Smooth muscle cell of the brain vasculature (primary cell): ENCODE data around the gene PARD3B.

Experiments used
- DNase-seq: peaks from one replicate; pipeline ENCODE4 v3.0.0-alpha.2; 2012; ENCODE audit warnings: low read depth, low spot score

Gene PARD3B

GRCh38 chr2:204652063-204652462 is 106.8 kb downstream of the PARD3B start:
- no peak for DNase-seq

- no peak for DNase-seq
These were observed 109.4 kb downstream of the PARD3B start for GRCh38 chr2:204654669-204655068.

- DNase-seq, result no peak
These were observed 109.8 kb downstream of the PARD3B start for GRCh38 chr2:204655101-204655500.

- DNase-seq, result no peak
These were observed 110.4 kb downstream of the PARD3B start for GRCh38 chr2:204655626-204656025.

GRCh38 chr2:204657024-204657423 is 111.7 kb downstream of the PARD3B start:
- no peak for DNase-seq

GRCh38 chr2:204662956-204663355 is 117.7 kb downstream of the PARD3B start:
- DNase-seq, result no peak

GRCh38 chr2:204663816-204664425 is 118.6 kb downstream of the PARD3B start:
- DNase-seq, result no peak

GRCh38 chr2:204664708-204665121 is 119.4 kb downstream of the PARD3B start:
- no peak for DNase-seq

GRCh38 chr2:204665207-204665606 is 119.9 kb downstream of the PARD3B start:
- DNase-seq, result no peak

- no peak for DNase-seq
These were observed 120.5 kb downstream of the PARD3B start for GRCh38 chr2:204665771-204666170.

- DNase-seq, result no peak
These were observed 122.7 kb downstream of the PARD3B start for GRCh38 chr2:204667990-204668389.

GRCh38 chr2:204669382-204669781 is 124.1 kb downstream of the PARD3B start:
- no peak for DNase-seq

- no peak for DNase-seq
These were observed 124.8 kb downstream of the PARD3B start for GRCh38 chr2:204670124-204670523.

- no peak for DNase-seq
These were observed 125.5 kb downstream of the PARD3B start for GRCh38 chr2:204670756-204671155.

GRCh38 chr2:204672772-204673171 is 127.5 kb downstream of the PARD3B start:
- no peak for DNase-seq

- no peak for DNase-seq
These were observed 128.6 kb downstream of the PARD3B start for GRCh38 chr2:204673877-204674276.

GRCh38 chr2:204678031-204678430 is 132.8 kb downstream of the PARD3B start:
- no peak for DNase-seq

- no peak for DNase-seq
These were observed 135.3 kb downstream of the PARD3B start for GRCh38 chr2:204680576-204680975.

- no peak for DNase-seq
These were observed 136.1 kb downstream of the PARD3B start for GRCh38 chr2:204681412-204681811.

GRCh38 chr2:204683384-204683783 is 138.1 kb downstream of the PARD3B start:
- no peak for DNase-seq

- no peak for DNase-seq
These were observed 141.1 kb downstream of the PARD3B start for GRCh38 chr2:204686406-204686805.

GRCh38 chr2:204687776-204688175 is 142.5 kb downstream of the PARD3B start:
- no peak for DNase-seq

- peak; percentile 75 for DNase-seq
These were observed 146.7 kb downstream of the PARD3B start for GRCh38 chr2:204691911-204692510.

- no peak for DNase-seq
These were observed 147.5 kb downstream of the PARD3B start for GRCh38 chr2:204692790-204693189.
